ENCODE results near the gene GSG1L.

Gene GSG1L

GRCh38 chr16:28087140-28087660 lies 23.7 kb upstream of the GSG1L start:
- ChIA-PET CTCF (interaction anchor here (0.6 kb wide), 1 partner anchor 139 kb away, joined by 4 read pairs; no protein-coding TSS in a partner anchor), POLR2A (no interaction called here)

GRCh38 chr16:28086186-28087139 lies 22.9 kb upstream of the GSG1L start:
- no peak for DNase-seq (ENCODE audit: extremely low spot score)
- ChIA-PET POLR2A (no interaction called here), CTCF (interaction anchor here (0.6 to 0.8 kb wide), 2 partner anchors 68 to 138 kb away, joined by 3 to 4 read pairs; no protein-coding TSS in a partner anchor)
- no peak for TF ChIP-seq ZNF384 (IDR thresholded peaks at IDR 0.05)
- TF ChIP-seq PKNOX1 (IDR thresholded peaks at IDR 0.05) = no peak
- TF ChIP-seq L3MBTL2 (conservative IDR thresholded peaks at IDR 0.05) = no peak
- TF ChIP-seq HDGF (IDR thresholded peaks at IDR 0.05; ENCODE audit: borderline replicate concordance) = no peak
- no peak for TF ChIP-seq BHLHE40 (IDR thresholded peaks at IDR 0.05; ENCODE audit: borderline replicate concordance)

More at GRCh38 chr16:28087140-28087660, 23.7 kb upstream of the GSG1L start:
- DNase-seq (ENCODE audit: extremely low spot score) = no peak
- TF ChIP-seq BHLHE40 (IDR thresholded peaks at IDR 0.05; ENCODE audit: borderline replicate concordance) (no peak), ELF4 (IDR thresholded peaks at IDR 0.05) (no peak)

- CTCF ChIA-PET = interaction anchor here (0.8 kb wide), 1 partner anchor 69 kb away, joined by 3 read pairs; no protein-coding TSS in a partner anchor
- no peak for TF ChIP-seq L3MBTL2 (conservative IDR thresholded peaks at IDR 0.05)
- TF ChIP-seq FOXM1 (IDR thresholded peaks at IDR 0.05; ENCODE audit: borderline replicate concordance) = no peak
- TF ChIP-seq ZNF384 (IDR thresholded peaks at IDR 0.05) = no peak
- no peak for TF ChIP-seq PKNOX1 (IDR thresholded peaks at IDR 0.05)
- no peak for TF ChIP-seq ELF4 (IDR thresholded peaks at IDR 0.05)
- no peak for TF ChIP-seq ARNT (IDR thresholded peaks at IDR 0.05)
- DNase-seq (ENCODE audit: extremely low spot score) = no peak
- POLR2A ChIA-PET = no interaction called here
Observed at GRCh38 chr16:28085389-28086171, 22.1 kb upstream of the GSG1L start.

DNA sequence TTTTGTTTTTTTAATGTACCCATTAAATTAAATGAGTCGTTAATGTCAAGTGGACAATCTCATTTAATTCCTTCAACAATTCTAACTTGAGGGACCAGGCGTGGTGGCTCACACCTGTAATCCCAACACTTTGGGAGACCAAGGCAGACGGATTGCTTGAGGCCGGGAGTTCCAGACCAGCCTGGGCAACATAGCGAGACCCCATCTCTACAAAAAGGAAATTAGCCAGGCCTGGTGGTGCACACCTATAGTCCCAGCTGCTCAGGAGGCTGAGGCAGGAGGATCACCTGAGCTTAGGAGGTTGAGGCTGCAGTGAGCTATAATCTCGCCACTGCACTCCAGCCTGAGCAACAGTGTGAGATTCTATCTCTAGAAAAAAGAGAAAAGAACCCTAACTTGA lies 20.7 kb upstream of the GSG1L start:
- CTCF ChIA-PET = interaction anchor here (0.7 kb wide), 1 partner anchor 110 kb away, joined by 3 read pairs; no protein-coding TSS in a partner anchor
- TF ChIP-seq L3MBTL2 (conservative IDR thresholded peaks at IDR 0.05) (no peak), ELF4 (IDR thresholded peaks at IDR 0.05) (no peak), ARNT (IDR thresholded peaks at IDR 0.05) (no peak), HDGF (IDR thresholded peaks at IDR 0.05; ENCODE audit: borderline replicate concordance) (no peak), SUZ12 (IDR thresholded peaks at IDR 0.05) (no peak), FOXK2 (IDR thresholded peaks at IDR 0.05) (no peak), FOXM1 (IDR thresholded peaks at IDR 0.05; ENCODE audit: borderline replicate concordance) (no peak), SP1 (IDR thresholded peaks at IDR 0.05) (no peak), CTBP1 (IDR thresholded peaks at IDR 0.05; ENCODE audit: borderline replicate concordance) (no peak), ZNF384 (IDR thresholded peaks at IDR 0.05) (no peak), BHLHE40 (IDR thresholded peaks at IDR 0.05; ENCODE audit: borderline replicate concordance) (no peak), TARDBP (IDR thresholded peaks at IDR 0.05) (no peak), PKNOX1 (IDR thresholded peaks at IDR 0.05) (no peak), FOXA1 (IDR thresholded peaks at IDR 0.05) (no peak), LEF1 (IDR thresholded peaks at IDR 0.05; ENCODE audit: borderline replicate concordance) (no peak), NFRKB (IDR thresholded peaks at IDR 0.05) (no peak)

GRCh38 chr16:28082624-28083023 lies 19.1 kb upstream of the GSG1L start:
- ChIA-PET POLR2A (no interaction called here), CTCF (interaction anchor here (0.9 kb wide), 1 partner anchor 12 kb away, joined by 4 read pairs; no protein-coding TSS in a partner anchor)
- no peak for TF ChIP-seq SUZ12 (IDR thresholded peaks at IDR 0.05)
- DNase-seq (ENCODE audit: extremely low spot score) = no peak

More for the DNA sequence above, 20.7 kb upstream of the GSG1L start:
- POLR2A ChIA-PET = no interaction called here
- DNase-seq (ENCODE audit: extremely low spot score) = no peak

- DNase-seq (ENCODE audit: extremely low spot score) = no peak
- TF ChIP-seq FOXM1 (IDR thresholded peaks at IDR 0.05; ENCODE audit: borderline replicate concordance) = no peak
- TF ChIP-seq ZNF384 (IDR thresholded peaks at IDR 0.05) = no peak
- TF ChIP-seq TARDBP (IDR thresholded peaks at IDR 0.05) = no peak
- TF ChIP-seq HDGF (IDR thresholded peaks at IDR 0.05; ENCODE audit: borderline replicate concordance) = no peak
- no peak for TF ChIP-seq CTBP1 (IDR thresholded peaks at IDR 0.05; ENCODE audit: borderline replicate concordance)
- TF ChIP-seq BHLHE40 (IDR thresholded peaks at IDR 0.05; ENCODE audit: borderline replicate concordance) = no peak
- no peak for TF ChIP-seq SUZ12 (IDR thresholded peaks at IDR 0.05)
- CTCF ChIA-PET = no interaction called here
- POLR2A ChIA-PET = no interaction called here
Observed at GRCh38 chr16:28081391-28081968, 18.0 kb upstream of the GSG1L start.
